ENCODE data around the gene CDS2.

CDS2 gene

DNA sequence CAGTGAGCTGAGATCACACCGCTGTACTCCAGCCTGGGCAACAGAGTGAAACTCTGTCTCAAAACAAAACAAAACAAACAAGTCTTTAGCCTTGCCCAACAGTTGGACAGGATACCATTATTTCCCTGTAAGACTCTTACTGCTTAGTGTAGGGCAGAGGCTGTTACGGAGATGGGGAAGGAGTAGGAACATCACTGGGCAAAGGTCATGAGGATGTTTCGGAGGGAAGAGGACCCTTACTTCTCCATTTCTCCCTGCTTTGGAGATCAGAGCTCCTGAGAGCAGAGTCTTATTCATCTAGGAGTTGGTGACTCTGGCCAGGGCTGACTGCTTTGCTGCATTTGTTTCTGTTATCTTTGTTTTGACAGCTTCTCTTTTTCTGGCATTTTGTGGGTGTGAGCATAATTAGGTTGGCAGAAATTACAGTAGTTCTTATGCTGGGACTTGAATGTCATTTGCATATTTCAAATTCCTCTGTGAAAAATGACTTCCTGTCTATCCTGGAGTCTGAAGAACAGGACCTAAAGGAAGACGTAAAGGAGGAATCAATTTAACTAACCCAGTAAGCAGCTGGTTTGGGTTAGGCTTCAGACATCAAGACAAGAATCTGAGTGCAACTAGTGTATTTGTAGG is 89.0 kb downstream of the CDS2 start:
- no peak for FAIRE-seq

DNA sequence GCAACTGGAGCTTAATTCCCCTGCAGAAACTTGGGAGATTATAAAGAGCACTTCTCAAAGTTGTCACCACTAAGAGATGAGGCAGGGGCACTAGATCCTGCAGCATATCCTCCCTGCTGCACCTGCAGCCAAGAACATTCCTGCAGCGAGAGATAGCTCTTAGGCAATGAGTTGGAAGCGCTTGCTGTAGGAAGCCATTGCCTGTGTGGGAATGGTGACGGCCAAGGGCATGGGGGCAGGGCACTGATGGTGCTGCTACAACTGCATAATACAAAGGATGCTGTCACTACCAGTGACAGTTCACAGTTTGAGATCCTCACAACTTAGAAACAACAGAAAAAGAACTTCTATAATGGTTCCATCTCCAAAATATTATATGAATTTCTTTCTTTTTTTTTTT is 89.9 kb downstream of the CDS2 start:
- no peak for FAIRE-seq

DNA sequence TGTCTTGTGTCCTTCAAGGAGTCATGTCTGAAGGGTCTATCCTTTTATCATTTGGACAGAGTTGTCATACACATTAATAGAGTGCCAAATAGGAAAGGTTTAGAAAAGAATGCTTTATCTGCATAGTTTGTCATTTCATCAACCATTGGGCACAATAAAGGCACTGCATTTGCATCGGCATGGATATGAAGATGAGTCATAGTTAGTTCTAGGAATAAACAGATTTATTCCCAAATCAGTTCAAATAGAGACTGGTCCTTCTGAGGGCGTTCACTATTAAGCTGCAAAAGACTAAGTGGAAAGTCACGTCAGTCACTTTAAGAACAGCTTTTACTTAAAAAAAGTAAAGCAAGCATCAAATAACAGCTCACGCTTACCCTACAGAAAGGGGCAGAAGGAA is 90.8 kb downstream of the CDS2 start:
- FAIRE-seq, result no peak

DNA sequence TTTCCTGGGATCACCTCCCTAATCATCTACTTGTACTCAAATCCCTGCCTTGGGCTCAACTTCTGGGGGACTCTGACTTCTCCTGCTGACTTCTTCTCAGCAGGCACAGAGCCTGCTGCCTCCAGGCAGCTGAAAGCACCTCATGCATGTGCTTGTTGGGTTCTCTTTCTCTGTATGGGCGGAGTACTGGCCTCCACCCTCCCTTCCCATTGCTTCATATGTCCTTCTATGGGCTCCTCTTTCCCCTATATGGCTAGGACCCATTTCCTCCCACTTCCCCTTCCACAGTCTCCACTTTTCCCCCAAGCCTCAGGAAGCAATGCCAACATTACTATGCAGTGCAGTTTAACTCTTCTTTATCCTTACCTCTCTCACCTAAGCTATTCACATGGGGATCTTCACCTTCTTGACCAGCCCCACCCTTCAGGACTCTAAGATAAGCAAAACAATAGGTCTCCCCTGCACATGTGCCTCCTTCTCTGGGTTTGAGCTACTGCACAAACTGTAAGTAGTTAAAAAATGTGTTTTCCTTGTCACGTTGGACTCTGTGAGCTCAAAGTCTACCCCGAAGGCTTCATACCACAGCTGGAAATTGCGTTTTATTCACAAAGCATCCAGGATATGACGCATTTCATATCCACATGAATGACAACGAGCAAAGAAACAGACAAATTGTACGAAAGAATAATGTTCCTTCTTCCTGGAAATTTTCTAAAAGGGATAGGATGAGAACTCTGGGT is 93.7 kb downstream of the CDS2 start:
- no peak for FAIRE-seq

DNA sequence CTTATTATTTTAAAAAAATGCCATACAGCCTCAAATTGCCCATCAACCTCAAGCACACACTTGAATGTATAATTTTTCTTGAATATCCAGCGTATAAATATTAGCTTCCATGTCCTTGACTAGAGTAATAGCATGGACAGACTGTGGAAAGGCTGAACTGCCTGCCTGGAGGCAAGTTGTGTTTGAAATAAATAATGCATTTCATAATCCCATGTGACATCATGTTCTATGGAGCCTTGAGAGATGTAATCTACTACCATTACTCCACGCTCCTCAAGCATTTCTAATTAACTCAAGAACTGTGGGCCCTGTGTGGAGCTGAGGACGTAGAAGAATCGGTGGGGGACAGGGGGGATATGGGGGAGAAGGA is 94.2 kb downstream of the CDS2 start:
- FAIRE-seq, result no peak

DNA sequence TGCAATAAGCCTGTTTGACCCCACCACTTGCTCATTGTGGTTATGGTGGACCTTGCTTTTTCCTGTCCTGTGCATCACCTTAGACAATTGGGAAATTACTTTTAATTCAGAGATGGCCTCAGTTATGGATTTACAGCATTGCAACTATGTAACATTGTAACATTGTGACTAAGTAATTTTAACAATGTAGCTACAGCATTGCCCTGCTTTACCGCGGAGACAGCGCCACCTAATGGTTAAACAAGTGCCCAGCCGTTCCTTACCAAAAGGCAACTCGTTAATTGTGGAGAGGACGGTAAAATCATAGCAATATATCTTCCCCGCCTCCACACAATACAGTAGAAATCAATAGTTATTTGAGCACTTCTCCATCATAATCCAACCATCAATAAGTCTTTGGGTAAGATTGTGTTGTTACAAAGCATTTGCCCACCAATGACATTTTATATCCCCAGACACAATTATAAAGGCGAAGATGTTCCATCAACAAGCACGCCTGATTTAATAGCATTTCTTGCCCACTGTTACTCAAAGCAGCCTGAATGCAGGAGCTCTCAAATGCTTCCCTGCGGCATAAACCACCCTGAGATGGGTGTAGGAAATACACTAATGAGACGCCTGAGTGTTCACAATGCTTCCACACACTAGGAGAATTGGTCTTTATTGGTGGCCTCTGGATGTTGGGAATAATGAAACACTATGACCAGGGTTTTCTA is 96.3 kb downstream of the CDS2 start:
- peak; percentile 84 for FAIRE-seq

DNA sequence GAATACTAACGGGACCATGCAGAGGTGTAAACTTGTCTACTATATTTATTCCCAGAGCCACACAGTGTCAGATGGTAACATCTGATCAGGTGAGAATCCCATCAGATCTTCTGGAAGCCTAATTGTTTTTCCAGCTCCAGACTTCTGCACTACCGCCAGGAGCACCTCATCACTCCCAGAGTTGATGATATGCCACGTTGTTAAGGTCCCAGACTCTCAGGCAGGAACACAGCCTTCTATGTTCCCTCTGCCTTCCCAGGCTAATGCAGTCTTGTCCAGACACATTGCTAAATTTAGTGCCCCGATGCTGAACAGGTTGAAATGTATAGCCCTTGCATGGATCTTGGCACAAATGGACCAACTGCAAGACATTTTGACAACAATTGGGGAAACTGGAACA is 103.7 kb downstream of the CDS2 start:
- FAIRE-seq, result no peak

DNA sequence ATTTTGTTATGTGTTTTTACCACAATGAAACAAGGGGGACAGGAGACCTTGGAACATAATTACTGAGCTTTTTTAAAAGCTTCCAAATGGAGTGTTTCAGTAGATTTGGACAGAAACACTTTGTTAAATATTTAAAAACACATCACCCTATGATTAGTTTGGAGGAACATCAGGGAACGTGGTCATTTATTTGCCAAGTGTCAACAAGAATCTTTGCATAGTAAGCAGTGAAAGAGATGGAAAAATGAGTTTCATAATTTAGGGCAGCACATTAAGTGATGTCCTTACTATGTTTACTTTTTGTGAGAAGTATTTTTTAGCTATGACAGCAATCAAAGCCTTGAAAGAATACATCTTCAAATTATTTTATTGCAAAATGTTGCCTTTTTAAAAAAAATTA is 107.3 kb downstream of the CDS2 start:
- FAIRE-seq, result no peak

DNA sequence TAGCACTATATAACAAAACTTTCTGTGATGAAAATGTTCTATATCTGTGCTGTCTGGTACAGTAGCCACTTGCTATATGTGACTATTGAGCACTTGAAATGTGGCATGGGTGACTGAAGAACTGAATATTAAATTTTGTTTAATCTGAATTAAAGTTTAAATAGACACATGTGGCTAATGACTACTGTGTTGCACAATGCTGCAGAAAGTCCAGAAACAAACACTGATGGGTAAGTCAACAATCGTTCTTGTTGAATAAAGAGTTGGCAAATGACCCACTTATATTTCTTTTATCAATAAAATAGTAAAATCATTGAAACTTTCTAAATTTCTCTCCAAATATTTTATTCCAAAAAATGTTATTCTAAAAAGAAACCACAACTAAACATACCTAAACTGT is 108.2 kb downstream of the CDS2 start:
- FAIRE-seq, result no peak
